ENCODE measurements around the gene VPS13C. TPM values are rescaled to one million over a fixed set of nuclear protein-coding genes. Genes with fewer than 3 reads are reported as not detected.

The VPS13C gene
- total RNA-seq, 1 donor = 117 TPM

DNA sequence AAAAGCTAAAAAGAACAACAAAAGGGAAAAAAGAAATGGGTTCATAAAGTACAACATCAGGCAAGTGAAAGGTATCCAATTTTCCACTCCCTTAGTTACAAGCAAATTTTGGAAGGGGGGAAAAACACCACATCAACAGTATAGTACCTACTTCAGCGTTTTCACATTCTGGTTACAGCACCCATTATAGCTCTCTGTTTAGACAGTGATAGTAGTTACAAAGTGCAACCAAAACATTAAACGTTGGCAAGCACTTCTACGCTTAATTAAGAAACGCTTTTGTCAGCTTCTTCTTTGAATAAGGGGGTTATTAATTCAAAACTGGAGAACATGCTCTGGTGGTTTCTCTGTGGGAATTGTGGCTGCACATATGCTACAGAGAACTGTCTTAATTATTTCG is 180.2 kb downstream of the VPS13C start:
- no peaks in the 10 kb centered on the region for H3K9me3 ChIP-seq (ENCODE audit: low read depth, low read length)
- no peaks in the 10 kb centered on the region for H3K36me3 ChIP-seq (ENCODE audit: insufficient read depth, low read length)
- DNase-seq (ENCODE audit: insufficient read length, low spot score, missing footprints) = no peak
- H2AFZ ChIP-seq (ENCODE audit: low read length) = no peak overlapping the region
- no peak overlapping the region for H3K4me2 ChIP-seq (ENCODE audit: insufficient read depth, low read length)
- H3K79me2 ChIP-seq (ENCODE audit: insufficient read depth, low read length) = no peaks in the 10 kb centered on the region
- no peak overlapping the region for H3K4me3 ChIP-seq (ENCODE audit: insufficient read depth, low read length)
- H3K4me1 ChIP-seq (ENCODE audit: insufficient read depth, low read length) = no peaks in the 10 kb centered on the region
- H3K27ac ChIP-seq (ENCODE audit: low read depth, low read length) = no peak overlapping the region
- no peaks in the 10 kb centered on the region for H4K20me1 ChIP-seq (ENCODE audit: insufficient read depth, low read length)
- H3K27me3 ChIP-seq (ENCODE audit: insufficient read depth, low read length) = no peaks in the 10 kb centered on the region
- TF ChIP-seq, protein P1, sequence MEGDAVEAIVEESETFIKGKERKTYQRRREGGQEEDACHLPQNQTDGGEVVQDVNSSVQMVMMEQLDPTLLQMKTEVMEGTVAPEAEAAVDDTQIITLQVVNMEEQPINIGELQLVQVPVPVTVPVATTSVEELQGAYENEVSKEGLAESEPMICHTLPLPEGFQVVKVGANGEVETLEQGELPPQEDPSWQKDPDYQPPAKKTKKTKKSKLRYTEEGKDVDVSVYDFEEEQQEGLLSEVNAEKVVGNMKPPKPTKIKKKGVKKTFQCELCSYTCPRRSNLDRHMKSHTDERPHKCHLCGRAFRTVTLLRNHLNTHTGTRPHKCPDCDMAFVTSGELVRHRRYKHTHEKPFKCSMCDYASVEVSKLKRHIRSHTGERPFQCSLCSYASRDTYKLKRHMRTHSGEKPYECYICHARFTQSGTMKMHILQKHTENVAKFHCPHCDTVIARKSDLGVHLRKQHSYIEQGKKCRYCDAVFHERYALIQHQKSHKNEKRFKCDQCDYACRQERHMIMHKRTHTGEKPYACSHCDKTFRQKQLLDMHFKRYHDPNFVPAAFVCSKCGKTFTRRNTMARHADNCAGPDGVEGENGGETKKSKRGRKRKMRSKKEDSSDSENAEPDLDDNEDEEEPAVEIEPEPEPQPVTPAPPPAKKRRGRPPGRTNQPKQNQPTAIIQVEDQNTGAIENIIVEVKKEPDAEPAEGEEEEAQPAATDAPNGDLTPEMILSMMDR (IDR thresholded peaks at IDR 0.05; ENCODE audit: extremely low read depth, low read depth, low read length) = no peak

DNA sequence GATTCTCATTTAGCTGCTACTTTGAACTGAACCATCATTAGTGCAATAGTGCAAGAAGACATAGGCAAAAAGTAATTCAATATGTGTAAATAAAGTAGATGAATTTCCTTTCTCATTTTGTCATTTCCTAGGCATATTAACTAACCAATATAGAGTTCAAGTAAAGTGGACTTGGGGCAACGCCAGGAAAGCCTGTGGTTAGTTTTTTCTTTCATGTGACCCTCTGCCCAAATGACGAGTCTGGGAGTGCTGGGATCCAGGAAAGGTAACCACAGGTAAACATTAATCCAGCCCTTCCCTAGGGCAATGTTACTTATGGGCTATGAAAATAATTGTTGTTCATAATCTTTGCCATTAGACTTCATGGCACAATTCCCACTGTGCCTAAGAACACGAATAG is 181.0 kb downstream of the VPS13C start:
- Histone ChIP-seq H3K27me3 (ENCODE audit: insufficient read depth, low read length) (no peaks in the 10 kb centered on the region), H3K9me3 (ENCODE audit: low read depth, low read length) (no peaks in the 10 kb centered on the region), H2AFZ (ENCODE audit: low read length) (no peak overlapping the region), H3K79me2 (ENCODE audit: insufficient read depth, low read length) (no peaks in the 10 kb centered on the region), H3K4me3 (ENCODE audit: insufficient read depth, low read length) (no peak overlapping the region), H3K4me2 (ENCODE audit: insufficient read depth, low read length) (no peak overlapping the region), H4K20me1 (ENCODE audit: insufficient read depth, low read length) (no peaks in the 10 kb centered on the region), H3K36me3 (ENCODE audit: insufficient read depth, low read length) (no peaks in the 10 kb centered on the region), H3K4me1 (ENCODE audit: insufficient read depth, low read length) (no peaks in the 10 kb centered on the region), H3K27ac (ENCODE audit: low read depth, low read length) (no peak overlapping the region)
- TF ChIP-seq, protein P1 (IDR thresholded peaks at IDR 0.05; ENCODE audit: extremely low read depth, low read depth, low read length) = no peak
- no peak for DNase-seq (ENCODE audit: insufficient read length, low spot score, missing footprints)

DNA sequence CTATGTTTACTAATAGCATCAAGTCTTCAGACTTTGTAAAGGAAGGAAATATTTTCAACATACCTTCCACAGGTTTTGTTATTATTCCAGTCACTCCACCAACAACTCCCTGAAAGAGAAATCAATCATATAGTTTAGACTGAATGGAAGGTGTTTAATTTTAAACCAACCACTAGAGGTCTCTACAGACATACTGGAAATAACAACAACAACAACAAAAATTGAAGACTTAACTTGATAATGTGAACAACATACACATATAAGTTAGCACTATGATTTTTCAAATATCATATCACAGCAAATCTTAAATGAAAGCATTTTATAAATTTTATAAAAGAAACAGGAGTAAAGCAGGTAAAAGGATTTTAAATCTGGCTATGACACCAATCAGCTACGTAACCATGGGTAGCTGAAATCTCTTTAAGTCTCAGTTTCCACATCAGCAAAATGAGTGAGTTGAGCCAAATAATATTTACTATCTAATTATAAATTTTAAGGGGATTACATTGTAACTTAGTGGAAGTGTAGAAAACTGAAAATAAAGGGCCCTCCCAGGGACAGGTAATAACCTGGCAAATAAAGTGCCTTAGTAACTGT is 188.2 kb downstream of the VPS13C start:
- H3K27me3 ChIP-seq (ENCODE audit: insufficient read depth, low read length) = no peaks in the 10 kb centered on the region
- H3K4me3 ChIP-seq (ENCODE audit: insufficient read depth, low read length) = no peak overlapping the region
- peaks cover 12% of the 10 kb centered on the region for H3K36me3 ChIP-seq (ENCODE audit: insufficient read depth, low read length)
- H3K79me2 ChIP-seq (ENCODE audit: insufficient read depth, low read length) = no peaks in the 10 kb centered on the region
- TF ChIP-seq, protein P1 (IDR thresholded peaks at IDR 0.05; ENCODE audit: extremely low read depth, low read depth, low read length) = peak; percentile 63
- no peak overlapping the region for H2AFZ ChIP-seq (ENCODE audit: low read length)
- H3K4me1 ChIP-seq (ENCODE audit: insufficient read depth, low read length) = no peaks in the 10 kb centered on the region
- H3K4me2 ChIP-seq (ENCODE audit: insufficient read depth, low read length) = no peak overlapping the region
- H3K9me3 ChIP-seq (ENCODE audit: low read depth, low read length) = no peaks in the 10 kb centered on the region
- DNase-seq (ENCODE audit: insufficient read length, low spot score, missing footprints) = no peak
- H4K20me1 ChIP-seq (ENCODE audit: insufficient read depth, low read length) = no peaks in the 10 kb centered on the region
- H3K27ac ChIP-seq (ENCODE audit: low read depth, low read length) = no peak overlapping the region

DNA sequence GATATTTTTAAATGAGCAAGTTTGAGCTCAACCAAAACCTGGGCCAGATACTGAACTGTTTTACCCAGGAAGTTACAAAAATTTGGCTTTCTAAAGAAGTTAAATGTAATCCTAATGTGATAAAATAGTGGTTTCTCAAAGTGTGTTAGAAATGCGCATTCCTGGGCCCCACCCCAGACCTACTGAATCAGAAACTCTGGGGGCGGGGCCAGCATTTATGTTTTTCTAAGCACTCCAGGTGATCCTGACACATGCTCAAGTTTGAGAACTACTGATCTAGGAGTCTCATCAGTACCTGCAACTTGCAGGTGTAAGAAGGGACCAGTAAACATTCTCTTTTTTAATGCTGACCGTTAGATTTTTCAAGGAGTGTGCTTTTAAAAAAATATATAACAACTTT is 190.6 kb downstream of the VPS13C start:
- Histone ChIP-seq H2AFZ (ENCODE audit: low read length) (no peak overlapping the region), H3K79me2 (ENCODE audit: insufficient read depth, low read length) (no peaks in the 10 kb centered on the region), H4K20me1 (ENCODE audit: insufficient read depth, low read length) (no peaks in the 10 kb centered on the region), H3K36me3 (ENCODE audit: insufficient read depth, low read length) (peaks cover 12% of the 10 kb centered on the region), H3K27ac (ENCODE audit: low read depth, low read length) (no peak overlapping the region), H3K4me2 (ENCODE audit: insufficient read depth, low read length) (no peak overlapping the region), H3K27me3 (ENCODE audit: insufficient read depth, low read length) (no peaks in the 10 kb centered on the region), H3K4me1 (ENCODE audit: insufficient read depth, low read length) (no peaks in the 10 kb centered on the region), H3K9me3 (ENCODE audit: low read depth, low read length) (no peaks in the 10 kb centered on the region), H3K4me3 (ENCODE audit: insufficient read depth, low read length) (no peak overlapping the region)
- TF ChIP-seq, protein P1 (IDR thresholded peaks at IDR 0.05; ENCODE audit: extremely low read depth, low read depth, low read length) = no peak
- DNase-seq (ENCODE audit: insufficient read length, low spot score, missing footprints) = no peak
